SHP77 (cell line): Measurements from ENCODE around the gene KSR2.
"Not testable (repeated sequence)": the region's sequence is repeated elsewhere in the genome, so short reads cannot be mapped to it uniquely, and the experiment has no call there.

Experiments
- DNase-seq, 2 experiments: peaks; one replicate each; lab custom pipeline; 2025; lab: John Stamatoyannopoulos, UW

KSR2 gene

GRCh38 chr12:117890137-117890536 lies 78.7 kb downstream of the KSR2 start:
- DNase-seq, result no peak

GRCh38 chr12:117889098-117889497 lies 79.7 kb downstream of the KSR2 start:
- no peak for DNase-seq

GRCh38 chr12:117885211-117885610 lies 83.6 kb downstream of the KSR2 start:
- no peak for DNase-seq

- DNase-seq, result no peak
Observed at GRCh38 chr12:117884161-117884560, 84.6 kb downstream of the KSR2 start.

- DNase-seq, result no peak
Observed at GRCh38 chr12:117882603-117883184, 86.1 kb downstream of the KSR2 start.

- no peak for DNase-seq
Observed at GRCh38 chr12:117882181-117882580, 86.6 kb downstream of the KSR2 start.

GRCh38 chr12:117881517-117881916 lies 87.3 kb downstream of the KSR2 start:
- DNase-seq, result no peak

GRCh38 chr12:117878605-117879004 lies 90.2 kb downstream of the KSR2 start:
- no peak for DNase-seq

GRCh38 chr12:117876436-117876816 lies 92.4 kb downstream of the KSR2 start:
- no peak for DNase-seq

- peak; percentile 81 to 88 for DNase-seq
Observed at GRCh38 chr12:117875744-117876435, 92.9 kb downstream of the KSR2 start.

GRCh38 chr12:117874842-117875434 lies 93.9 kb downstream of the KSR2 start:
- DNase-seq, result peak; percentile 71 to 75

GRCh38 chr12:117874198-117874597 lies 94.6 kb downstream of the KSR2 start:
- not testable (repeated sequence) for DNase-seq

GRCh38 chr12:117872546-117873169 lies 96.1 kb downstream of the KSR2 start:
- no peak for DNase-seq

GRCh38 chr12:117869551-117869950 lies 99.2 kb downstream of the KSR2 start:
- no peak for DNase-seq

- no peak for DNase-seq
Observed at GRCh38 chr12:117867348-117867747, 101.4 kb downstream of the KSR2 start.

GRCh38 chr12:117865505-117865904 lies 103.3 kb downstream of the KSR2 start:
- no peak for DNase-seq

GRCh38 chr12:117863002-117863709 lies 105.6 kb downstream of the KSR2 start:
- no peak for DNase-seq

- DNase-seq, result no peak
Observed at GRCh38 chr12:117861691-117862090, 107.1 kb downstream of the KSR2 start.

- DNase-seq, result not testable (repeated sequence)
Observed at GRCh38 chr12:117860787-117861290, 108.0 kb downstream of the KSR2 start.

GRCh38 chr12:117860111-117860510 lies 108.7 kb downstream of the KSR2 start:
- DNase-seq, result no peak

GRCh38 chr12:117857632-117858612 lies 110.9 kb downstream of the KSR2 start:
- peak; percentile 23 to 48 for DNase-seq
